GM21619 (cell line): ENCODE data around the gene GPR32.
"Not testable (repeated sequence)": the region's sequence is repeated elsewhere in the genome, so short reads cannot be mapped to it uniquely, and the experiment has no call there.

Source experiments
- ATAC-seq: cut with Tn5 transposase; IDR thresholded peaks from one replicate; pipeline ENCODE4 v1.9.1; 2021; ENCODE audit not compliant: unreplicated experiment

GPR32 gene

GRCh38 chr19:50770164-50770563 lies at the start of gene GPR32:
Gene GPR32, plus strand, starts transcription at chr19:50770464. Its CDS starts 137 bp downstream, at chr19:50770601.
- ATAC-seq: not testable (repeated sequence)

DNA sequence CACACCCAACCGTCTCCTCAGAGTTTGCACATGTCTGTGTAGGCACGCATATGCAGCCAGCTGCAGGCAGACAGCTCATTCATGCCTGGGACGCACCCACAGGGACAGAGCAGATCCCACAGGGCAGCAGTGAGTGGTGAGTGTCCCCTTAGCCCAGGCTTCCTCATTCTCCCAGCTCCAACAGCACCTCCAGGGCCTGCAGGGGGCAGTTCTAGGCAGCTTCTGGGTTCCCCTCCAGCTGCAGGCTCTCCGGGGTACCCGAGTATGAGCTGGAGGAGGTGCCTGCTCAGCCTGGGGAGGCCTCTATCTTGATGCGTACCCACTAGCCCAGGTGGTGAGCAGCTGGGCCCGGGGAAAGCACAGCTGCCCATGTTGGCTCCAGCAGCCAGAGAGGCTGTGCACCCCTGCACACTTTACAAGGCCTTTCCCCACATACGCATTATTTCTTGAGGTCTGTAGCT lies 49.3 kb upstream of the GPR32 start:
- no peak for ATAC-seq

DNA sequence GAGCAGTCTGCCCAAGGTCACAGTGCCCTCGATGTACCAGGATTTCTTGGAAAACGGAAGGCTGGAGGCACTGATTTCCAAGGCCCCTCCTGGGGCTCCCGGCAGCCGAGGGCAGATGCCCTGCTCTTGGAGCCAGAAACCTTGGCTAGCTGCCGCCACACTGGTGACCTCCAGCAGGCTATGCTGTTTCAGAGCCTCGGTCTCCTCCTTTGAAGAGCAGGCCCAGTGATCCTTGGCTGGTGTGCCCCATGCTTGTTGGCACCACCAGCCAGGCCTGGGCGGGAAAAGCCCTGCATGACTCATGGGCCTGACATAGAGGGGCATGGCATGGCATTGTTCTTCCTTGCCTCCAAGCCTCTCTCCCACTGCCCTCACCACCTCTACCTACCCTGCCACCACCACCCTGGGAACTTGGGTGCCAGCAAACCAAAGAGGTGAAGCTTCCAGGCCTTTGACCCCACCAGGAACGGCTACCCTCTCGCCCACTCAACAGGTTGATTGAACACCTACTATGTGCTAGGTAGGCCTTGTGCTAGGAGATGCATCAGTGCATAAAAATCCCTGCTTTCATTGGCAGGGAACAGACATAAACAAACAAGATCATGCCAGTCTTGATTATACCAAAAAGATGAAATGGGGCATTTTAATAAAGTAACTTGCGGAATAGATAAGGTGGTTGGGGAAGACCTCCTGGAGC lies 48.7 kb upstream of the GPR32 start:
- no peak for ATAC-seq

GRCh38 chr19:50722201-50723013 lies 47.9 kb upstream of the GPR32 start:
- no peak for ATAC-seq

- ATAC-seq: no peak
Observed at GRCh38 chr19:50723069-50723468, 47.2 kb upstream of the GPR32 start, which contains the start of gene CLEC11A. Gene CLEC11A, plus strand, starts transcription at chr19:50723364. Its CDS starts 162 bp downstream, at chr19:50723526.

- no peak for ATAC-seq
Observed at GRCh38 chr19:50723735-50724521, 46.3 kb upstream of the GPR32 start.

GRCh38 chr19:50724522-50725217 lies 45.6 kb upstream of the GPR32 start:
- ATAC-seq: peak; percentile 64

DNA sequence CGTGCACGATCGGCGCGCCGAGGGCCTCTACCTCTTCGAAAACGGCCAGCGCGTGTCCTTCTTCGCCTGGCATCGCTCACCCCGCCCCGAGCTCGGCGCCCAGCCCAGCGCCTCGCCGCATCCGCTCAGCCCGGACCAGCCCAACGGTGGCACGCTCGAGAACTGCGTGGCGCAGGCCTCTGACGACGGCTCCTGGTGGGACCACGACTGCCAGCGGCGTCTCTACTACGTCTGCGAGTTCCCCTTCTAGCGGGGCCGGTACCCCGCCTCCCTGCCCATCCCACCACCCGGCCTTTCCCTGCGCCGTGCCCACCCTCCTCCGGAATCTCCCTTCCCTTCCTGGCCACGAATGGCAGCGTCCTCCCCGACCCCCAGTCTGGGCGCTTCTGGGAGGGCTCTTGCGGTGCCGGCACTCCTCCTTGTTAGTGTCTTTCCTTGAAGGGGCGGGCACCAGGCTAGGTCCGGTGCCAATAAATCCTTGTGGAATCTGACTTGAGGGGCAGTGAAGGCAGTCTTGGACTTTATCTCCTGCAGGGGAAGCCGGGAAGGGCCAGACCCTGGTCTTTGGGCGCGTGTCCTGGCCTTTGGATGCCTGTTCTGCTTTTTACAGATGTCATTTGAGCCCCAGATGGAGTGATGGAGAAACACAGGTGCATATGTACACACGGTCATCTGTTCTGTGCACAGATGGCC lies 44.9 kb upstream of the GPR32 start:
- ATAC-seq: peak; percentile 24

GRCh38 chr19:50725911-50726230 lies 44.4 kb upstream of the GPR32 start:
- ATAC-seq: no peak

DNA sequence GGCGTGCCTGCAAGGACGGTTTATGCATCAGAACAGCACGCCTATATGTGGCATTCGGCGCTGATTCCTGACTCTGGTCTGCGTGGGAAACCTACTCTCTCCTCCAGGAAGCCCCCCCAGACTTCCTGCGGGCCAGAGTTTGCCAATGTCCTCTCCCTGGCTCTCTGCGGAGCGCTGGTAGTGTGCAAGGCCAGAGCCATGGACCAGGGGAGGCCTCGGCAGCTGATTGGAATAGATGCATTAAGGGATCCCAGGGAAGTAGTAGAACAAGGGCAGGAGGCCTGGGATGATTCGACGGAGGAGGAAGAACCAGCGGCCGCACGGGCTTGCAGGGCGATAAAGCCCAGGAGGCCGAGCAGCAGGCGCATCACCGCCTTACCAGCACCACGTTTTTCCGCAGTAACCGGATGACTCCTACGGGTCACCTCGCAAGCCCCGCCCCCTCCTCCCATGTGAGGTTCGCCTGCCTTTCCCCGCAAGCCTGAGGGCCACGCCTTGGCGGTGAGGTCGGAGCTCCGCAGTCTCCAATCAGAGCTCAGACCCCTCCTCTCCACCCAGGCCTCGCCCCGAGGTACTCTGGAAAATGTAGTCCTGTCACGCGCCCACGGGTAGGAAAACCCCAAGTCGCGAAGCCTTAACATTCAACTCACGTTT lies 42.1 kb upstream of the GPR32 start:
- no peak for ATAC-seq

DNA sequence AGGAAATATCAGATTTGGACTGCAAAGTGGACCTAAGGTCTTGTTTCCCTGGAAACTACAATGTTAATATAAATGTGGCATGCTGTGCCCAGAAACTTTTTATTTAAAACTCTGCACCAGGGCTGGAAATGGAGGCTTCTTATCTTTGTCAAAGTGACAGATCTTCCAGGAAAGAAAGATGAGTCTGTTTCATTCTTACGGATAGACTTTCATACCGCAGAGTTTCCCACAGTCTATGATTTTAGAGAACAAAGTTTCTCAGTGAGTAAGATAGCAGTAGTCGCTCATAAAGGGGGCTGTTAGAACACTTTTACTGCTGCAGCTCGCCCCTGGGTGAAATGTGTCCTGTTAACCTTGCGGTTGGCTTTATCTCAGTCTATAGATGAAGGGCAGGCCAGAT lies 40.4 kb upstream of the GPR32 start:
- ATAC-seq: no peak

- no peak for ATAC-seq
Observed at GRCh38 chr19:50735869-50736268, 34.4 kb upstream of the GPR32 start.

DNA sequence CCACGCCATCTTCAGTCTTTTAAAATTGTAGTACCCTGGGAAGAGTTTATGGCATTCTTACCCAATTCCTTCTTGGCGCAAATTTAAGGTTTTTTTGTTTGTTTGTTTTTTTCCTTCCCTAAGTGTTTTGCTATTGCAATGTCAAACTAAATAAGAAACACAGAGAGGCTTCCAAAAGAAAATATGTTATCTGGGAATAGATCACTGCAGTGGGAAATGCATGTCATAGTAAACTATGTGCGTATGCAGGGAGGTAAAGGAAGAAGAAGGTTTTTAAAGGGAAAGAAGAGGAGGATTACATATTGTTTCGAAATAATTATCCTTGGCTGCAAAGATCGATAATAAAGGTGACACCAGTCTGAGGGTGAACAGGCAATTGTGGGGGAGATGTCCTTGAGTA lies 33.9 kb upstream of the GPR32 start:
- ATAC-seq: no peak

- ATAC-seq: no peak
Observed at GRCh38 chr19:50739132-50739913, 30.9 kb upstream of the GPR32 start.

DNA sequence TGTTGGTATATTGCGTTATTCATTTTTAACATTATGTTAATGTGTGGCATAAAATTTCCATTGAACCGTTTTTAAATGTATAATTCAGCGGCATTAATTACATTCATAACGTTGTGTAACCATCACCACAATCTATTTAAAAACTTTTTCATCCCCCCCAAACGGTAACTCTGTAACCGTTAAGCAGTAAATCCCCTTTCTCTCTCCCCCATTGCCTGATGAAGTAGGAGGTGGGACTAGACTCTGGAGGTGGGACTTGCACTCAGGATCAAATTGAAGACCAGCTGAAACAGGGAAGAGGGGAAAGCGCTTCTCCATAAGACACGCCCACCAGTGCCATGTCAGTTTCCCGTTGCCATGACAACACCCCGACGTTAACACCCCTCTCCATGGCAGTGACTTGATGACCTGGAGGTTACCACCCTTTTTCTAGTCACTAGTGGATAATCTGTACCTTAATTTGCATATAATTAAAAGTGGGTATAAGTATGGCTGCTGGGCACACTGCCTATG lies 30.3 kb upstream of the GPR32 start:
- ATAC-seq: no peak

DNA sequence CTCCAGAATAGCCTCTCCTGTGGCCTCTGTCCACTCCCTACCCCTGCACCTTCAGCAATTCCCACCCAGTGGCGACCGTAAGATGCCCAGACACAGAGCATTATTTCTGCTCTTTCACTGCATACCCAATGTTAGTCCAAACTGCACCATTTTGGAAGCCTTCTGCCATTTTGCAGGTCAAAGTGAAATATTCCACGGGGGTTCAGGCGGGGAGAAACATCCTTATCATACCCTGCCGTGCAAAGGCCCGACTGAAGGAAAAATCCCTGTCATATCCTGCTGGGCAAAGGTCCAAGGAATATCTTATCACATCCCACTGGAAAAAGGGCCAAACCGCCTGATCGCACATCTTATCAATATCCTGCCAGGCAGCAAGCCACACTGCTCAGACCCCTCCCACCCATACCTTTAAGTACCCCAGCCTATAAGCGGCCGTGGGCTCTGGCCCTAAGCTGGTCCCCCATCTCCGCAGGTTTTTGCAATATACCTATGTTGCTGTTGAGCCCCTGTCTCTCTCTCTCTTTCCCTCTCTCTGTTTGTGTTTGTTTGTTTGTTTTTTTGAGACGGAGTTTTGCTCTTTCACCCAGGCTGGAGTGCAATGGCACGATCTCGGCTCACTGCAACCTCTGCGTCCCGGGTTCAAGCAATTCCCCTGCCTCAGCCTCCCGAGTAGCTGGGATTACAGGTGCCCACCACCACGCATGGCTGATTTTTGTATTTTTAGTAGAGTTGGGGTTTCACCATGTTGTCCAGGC lies 28.9 kb upstream of the GPR32 start:
- ATAC-seq: no peak

DNA sequence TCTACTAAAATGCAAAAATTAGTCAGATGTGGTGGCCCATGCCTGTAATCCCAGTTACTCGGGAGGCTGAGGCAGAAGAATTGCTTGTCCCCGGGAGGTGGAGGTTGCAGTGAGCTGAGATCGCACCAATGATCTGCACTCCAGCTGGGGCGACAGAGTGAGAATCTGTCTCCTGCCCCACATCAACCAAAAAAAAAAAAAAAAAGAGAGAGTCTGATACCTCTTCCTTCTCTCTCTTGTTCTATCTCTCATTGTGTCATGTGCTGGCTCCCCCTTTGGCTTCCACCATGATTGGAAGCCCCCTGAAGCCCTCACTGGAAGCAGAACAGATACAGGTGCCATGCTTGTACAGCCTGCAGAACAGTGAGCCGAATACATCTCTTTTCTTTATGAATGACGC lies 26.7 kb upstream of the GPR32 start:
- no peak for ATAC-seq

GRCh38 chr19:50745221-50745620 lies 25.0 kb upstream of the GPR32 start:
- no peak for ATAC-seq
